Loucy (cell line): ENCODE data around the gene SGMS1.

ENCODE experiments used
- H2AFZ ChIP-seq: fragments of 200-600 bp; sonication (generic); 2 replicates; pipeline ENCODE4 v1.6.0; 2016; ENCODE audit warnings: antibody characterized with exemption, mild to moderate bottlenecking, low read length, moderate library complexity
- H3F3A ChIP-seq: fragments of 200-600 bp; 2 replicates; pipeline ENCODE4 v1.6.0; 2016; ENCODE audit warnings: antibody characterized with exemption, low read depth, mild to moderate bottlenecking
- H3K27me3 ChIP-seq: fragments of 200-600 bp; sonication (generic); 2 replicates; pipeline ENCODE4 v1.6.1; 2014; ENCODE audit warnings: low read length, mild to moderate bottlenecking; ENCODE audit not compliant: insufficient read depth, poor library complexity, severe bottlenecking
- H3K36me3 ChIP-seq: fragments of 200-600 bp; sonication (generic); 2 replicates; pipeline ENCODE4 v1.6.1; 2016; ENCODE audit warnings: low read length; ENCODE audit not compliant: insufficient read depth
- H3K4me1 ChIP-seq: fragments of 200-600 bp; sonication (generic); 2 replicates; pipeline ENCODE4 v1.5.1; 2014; ENCODE audit warnings: low read length, mild to moderate bottlenecking; ENCODE audit not compliant: insufficient read depth, poor library complexity, severe bottlenecking
- H3K4me2 ChIP-seq: fragments of 200-600 bp; sonication (generic); 2 replicates; pipeline ENCODE4 v1.6.0; 2014; ENCODE audit warnings: antibody characterized with exemption, low read length, low read depth, mild to moderate bottlenecking; ENCODE audit not compliant: poor library complexity, severe bottlenecking
- H3K4me3 ChIP-seq: fragments of 200-600 bp; sonication (generic); 2 replicates; pipeline ENCODE4 v1.5.1; 2014; ENCODE audit warnings: low read length, mild to moderate bottlenecking, mixed read lengths; ENCODE audit not compliant: poor library complexity, severe bottlenecking
- H3K79me2 ChIP-seq: fragments of 200-600 bp; sonication (generic); 2 replicates; pipeline ENCODE4 v1.6.1; 2014; ENCODE audit warnings: low read length; ENCODE audit not compliant: insufficient read depth
- H3K9ac ChIP-seq: fragments of 200-600 bp; sonication (generic); 2 replicates; pipeline ENCODE4 v1.6.0; 2014; ENCODE audit warnings: mild to moderate bottlenecking, low read depth, low read length, moderate library complexity; ENCODE audit not compliant: poor library complexity, severe bottlenecking
- H3K9me2 ChIP-seq: fragments of 200-600 bp; sonication (generic); replicated peaks from 2 replicates; pipeline ENCODE4 v1.6.1; 2016; ENCODE audit warnings: low read depth, low read length, mixed read lengths
- H3K9me3 ChIP-seq: fragments of 200-600 bp; sonication (generic); 2 replicates; pipeline ENCODE4 v1.6.1; 2014; ENCODE audit warnings: mild to moderate bottlenecking, antibody characterized with exemption, low read length, low read depth; ENCODE audit not compliant: insufficient read depth
- H4K20me1 ChIP-seq: fragments of 200-600 bp; sonication (generic); 2 replicates; pipeline ENCODE4 v1.6.0; 2014; ENCODE audit warnings: antibody characterized with exemption, low read length, mild to moderate bottlenecking; ENCODE audit not compliant: insufficient read depth, poor library complexity, severe bottlenecking
- EZH2phosphoT487 ChIP-seq: fragments of 200-600 bp; IDR thresholded peaks from 2 replicates; pipeline ENCODE4 v1.6.1; 2018; ENCODE audit warnings: antibody characterized with exemption, mild to moderate bottlenecking, moderate library complexity, borderline replicate concordance
- TF ChIP-seq, protein P1 (sequence below): fragments of 200-600 bp; sonication (generic); conservative IDR thresholded peaks from 2 replicates; pipeline ENCODE4 v1.5.1; 2014; ENCODE audit warnings: mild to moderate bottlenecking, antibody characterized with exemption, low read length

SGMS1 gene

DNA sequence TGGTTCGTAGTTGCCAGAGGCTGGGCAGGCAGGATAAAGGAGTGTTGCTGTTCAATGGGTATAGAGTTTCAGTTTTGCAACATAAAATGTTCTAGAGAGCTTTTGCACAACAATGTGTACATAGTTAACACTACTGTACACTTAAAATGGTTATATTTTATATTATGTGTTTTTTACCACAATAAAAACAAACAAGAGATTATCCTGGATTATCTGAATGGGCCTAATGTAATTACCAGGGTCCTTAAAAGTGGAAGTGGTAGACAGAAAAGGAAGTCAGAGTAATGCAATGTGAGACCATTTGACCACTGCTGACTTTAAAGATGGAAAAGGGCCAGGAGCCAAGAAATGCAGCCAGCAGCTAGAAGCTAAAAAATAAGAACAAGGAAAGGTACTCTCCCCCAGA lies 159.7 kb downstream of the SGMS1 start:
- Histone ChIP-seq H3K4me3 (no peak overlapping the region), H3K4me1 (peaks cover 53% of the 10 kb centered on the region), H3F3A (no peaks in the 10 kb centered on the region), H4K20me1 (no peaks in the 10 kb centered on the region), H3K27me3 (no peaks in the 10 kb centered on the region), H3K9me3 (no peaks in the 10 kb centered on the region), H3K9ac (no peak overlapping the region), H3K9me2 (no peaks in the 10 kb centered on the region), H2AFZ (no peak overlapping the region), H3K4me2 (no peak overlapping the region), H3K79me2 (no peaks in the 10 kb centered on the region), H3K36me3 (peaks cover 5% of the 10 kb centered on the region; the same call in 1 of the 2 replicates)
- TF ChIP-seq EZH2phosphoT487, result no peak
- TF ChIP-seq, protein P1, sequence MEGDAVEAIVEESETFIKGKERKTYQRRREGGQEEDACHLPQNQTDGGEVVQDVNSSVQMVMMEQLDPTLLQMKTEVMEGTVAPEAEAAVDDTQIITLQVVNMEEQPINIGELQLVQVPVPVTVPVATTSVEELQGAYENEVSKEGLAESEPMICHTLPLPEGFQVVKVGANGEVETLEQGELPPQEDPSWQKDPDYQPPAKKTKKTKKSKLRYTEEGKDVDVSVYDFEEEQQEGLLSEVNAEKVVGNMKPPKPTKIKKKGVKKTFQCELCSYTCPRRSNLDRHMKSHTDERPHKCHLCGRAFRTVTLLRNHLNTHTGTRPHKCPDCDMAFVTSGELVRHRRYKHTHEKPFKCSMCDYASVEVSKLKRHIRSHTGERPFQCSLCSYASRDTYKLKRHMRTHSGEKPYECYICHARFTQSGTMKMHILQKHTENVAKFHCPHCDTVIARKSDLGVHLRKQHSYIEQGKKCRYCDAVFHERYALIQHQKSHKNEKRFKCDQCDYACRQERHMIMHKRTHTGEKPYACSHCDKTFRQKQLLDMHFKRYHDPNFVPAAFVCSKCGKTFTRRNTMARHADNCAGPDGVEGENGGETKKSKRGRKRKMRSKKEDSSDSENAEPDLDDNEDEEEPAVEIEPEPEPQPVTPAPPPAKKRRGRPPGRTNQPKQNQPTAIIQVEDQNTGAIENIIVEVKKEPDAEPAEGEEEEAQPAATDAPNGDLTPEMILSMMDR, result no peak

DNA sequence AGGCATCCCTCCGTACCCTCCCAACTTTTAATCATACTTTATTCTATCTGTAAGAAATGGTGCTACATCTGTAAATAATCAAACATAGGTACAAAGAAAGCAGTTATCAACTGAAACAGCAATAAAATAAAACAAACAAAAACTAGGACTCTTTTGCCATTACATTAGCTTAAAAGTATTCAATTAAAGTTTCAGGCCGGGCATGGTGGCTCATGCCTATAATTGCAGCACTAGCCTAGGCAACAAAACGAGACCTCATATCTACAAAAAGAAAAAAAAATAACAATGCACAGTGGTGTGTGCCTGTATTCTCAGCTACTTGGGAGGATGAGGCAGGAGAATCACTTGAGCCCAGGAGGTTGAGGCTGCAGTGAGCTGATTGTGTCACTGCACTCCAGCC lies 161.9 kb downstream of the SGMS1 start:
- TF ChIP-seq, protein P1, result no peak
- TF ChIP-seq EZH2phosphoT487, result no peak
- no peaks in the 10 kb centered on the region for H4K20me1 ChIP-seq
- H3K9ac ChIP-seq, result no peak overlapping the region
- H3K36me3 ChIP-seq, result peaks cover 5% of the 10 kb centered on the region; the same call in 1 of the 2 replicates
- H3K9me3 ChIP-seq, result no peaks in the 10 kb centered on the region
- no peaks in the 10 kb centered on the region for H3F3A ChIP-seq
- no peaks in the 10 kb centered on the region for H3K27me3 ChIP-seq
- H2AFZ ChIP-seq, result no peak overlapping the region
- no peak overlapping the region for H3K4me3 ChIP-seq
- H3K79me2 ChIP-seq, result no peaks in the 10 kb centered on the region
- H3K4me1 ChIP-seq, result peaks cover 32% of the 10 kb centered on the region
- no peak overlapping the region for H3K4me2 ChIP-seq
- no peaks in the 10 kb centered on the region for H3K9me2 ChIP-seq

DNA sequence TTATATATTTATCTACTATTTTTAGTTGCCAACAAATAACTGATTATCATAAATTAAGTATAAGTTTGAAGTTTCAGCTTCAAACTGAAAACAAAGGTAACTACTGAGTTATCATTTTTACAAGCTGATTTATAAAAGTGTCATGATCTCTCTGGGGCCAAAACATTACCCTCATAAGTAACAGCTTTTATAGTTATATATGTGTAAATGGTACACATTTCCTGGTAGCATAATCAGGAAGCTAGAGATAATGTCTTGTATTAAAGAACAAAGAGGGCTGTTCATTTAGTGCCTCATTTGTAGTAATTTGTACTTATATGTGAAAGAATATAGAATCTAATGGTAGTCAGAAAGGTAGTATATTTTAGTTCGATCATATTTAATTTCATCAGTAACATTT lies 162.6 kb downstream of the SGMS1 start:
- H3K4me2 ChIP-seq, result peak overlapping the region; percentile 14
- H3K27me3 ChIP-seq, result no peaks in the 10 kb centered on the region
- no peak overlapping the region for H3K9ac ChIP-seq
- H3K4me3 ChIP-seq, result no peak overlapping the region
- no peaks in the 10 kb centered on the region for H3K79me2 ChIP-seq
- TF ChIP-seq, protein P1, result no peak
- no peak for TF ChIP-seq EZH2phosphoT487
- H3K9me3 ChIP-seq, result no peaks in the 10 kb centered on the region
- no peaks in the 10 kb centered on the region for H3K9me2 ChIP-seq
- H3K36me3 ChIP-seq, result peaks cover 5% of the 10 kb centered on the region; the same call in 1 of the 2 replicates
- H4K20me1 ChIP-seq, result no peaks in the 10 kb centered on the region
- H2AFZ ChIP-seq, result no peak overlapping the region
- H3F3A ChIP-seq, result no peaks in the 10 kb centered on the region
- H3K4me1 ChIP-seq, result peaks cover 30% of the 10 kb centered on the region
